Uterus (tissue), 4 donors: ENCODE measurements around the gene IRS2. TPM values are rescaled to one million over a fixed set of nuclear protein-coding genes. Genes with fewer than 3 reads are reported as not detected.
A peak's percentile ranks its signal among the peaks of the same experiment; 100 is the strongest.

Experiments
- DNase-seq, 2 donors: peaks; one replicate each; pipeline ENCODE4 v3.0.0-alpha.2; 2019 to 2020
- H3K27ac ChIP-seq, 2 donors: fragments of 200-600 bp; sonication (generic); 1 replicate in 1 of 2; 2 replicates in 1 of 2; pipeline ENCODE4 v1.5.1; 2016 to 2018
- H3K27me3 ChIP-seq, 2 donors: fragments of 200-600 bp; sonication (generic); one replicate each; pipeline ENCODE4 v1.5.1; 2018 to 2019; ENCODE audit warnings: control low read depth in 1 of 2
- H3K36me3 ChIP-seq, 2 donors: fragments of 200-600 bp; sonication (generic); one replicate each; pipeline ENCODE4 v1.5.1; 2019; ENCODE audit warnings: control low read depth in 1 of 2
- H3K4me1 ChIP-seq, 2 donors: fragments of 200-600 bp; sonication (generic); one replicate each; pipeline ENCODE4 v1.5.1; 2018 to 2019; ENCODE audit warnings: control low read depth in 1 of 2
- H3K4me3 ChIP-seq, 2 donors: fragments of 200-600 bp; sonication (generic); 1 replicate in 1 of 2; 2 replicates in 1 of 2; pipeline ENCODE4 v1.5.1; 2018 to 2019; ENCODE audit warnings: mild to moderate bottlenecking in 1 of 2
- H3K9me3 ChIP-seq, 2 donors: fragments of 200-600 bp; sonication (generic); one replicate each; pipeline ENCODE4 v1.5.1; 2019; ENCODE audit warnings: control low read depth in 1 of 2
- CTCF ChIP-seq, 4 experiments: fragments of 200-600 bp in 2 of 4; fragments of 450-650 bp in 2 of 4; sonication (generic) in 2 of 4; IDR thresholded peaks; one replicate each; pipeline ENCODE4 v1.5.1; 2016 to 2019; ENCODE audit warnings: antibody characterized with exemption in 4 of 4, mild to moderate bottlenecking in 2 of 4, moderate library complexity in 1 of 4
- POLR2A ChIP-seq, 2 donors: fragments of 450-650 bp; IDR thresholded peaks; one replicate each; pipeline ENCODE4 v1.6.1; 2016; ENCODE audit warnings: antibody characterized with exemption in 2 of 2, mild to moderate bottlenecking in 1 of 2, moderate library complexity in 1 of 2
- intact Hi-C: fragments of 100-400 bp; cut with DNase I; formaldehyde crosslinking; loops from one replicate; pipeline ENCODE4 v1.15.1; 2023; ENCODE audit warnings: low total_unique reads
- total RNA-seq, 4 donors: library from RNA; depleted of rRNA in 3 of 4; stranded (reverse); fragments of >200 nt in 3 of 4; gene quantifications; one replicate each; pipeline versions ENCODE4 v1.1.0 to v1.2.4, GENCODE V29; 2014 to 2023
- donor health status: DM: yes; HTN: yes; CAD: no.

Gene IRS2
- total RNA-seq, 4 donors from 2014 or later, result 6.5 to 20.3 (median 11.7) TPM

GRCh38 chr13:109746364-109746763 lies 40.0 kb downstream of the IRS2 start:
- Histone ChIP-seq H3K4me1 (no peaks in the 10 kb centered on the region), H3K36me3 (no peaks in the 10 kb centered on the region), H3K4me3 (no peak overlapping the region), H3K27me3 (no peaks in the 10 kb centered on the region), H3K27ac (no peak overlapping the region), H3K9me3 (no peaks in the 10 kb centered on the region)
- no peak for DNase-seq
- TF ChIP-seq POLR2A (IDR thresholded peaks at IDR 0.05) (no peak), CTCF (IDR thresholded peaks at IDR 0.05) (no peak)
- intact Hi-C loops, result no loop called here

- intact Hi-C loops, result no loop called here
- DNase-seq, result no peak
- TF ChIP-seq POLR2A (IDR thresholded peaks at IDR 0.05), result no peak
- TF ChIP-seq CTCF (IDR thresholded peaks at IDR 0.05), result no peak
Measured at GRCh38 chr13:109745702-109746101, 40.7 kb downstream of the IRS2 start.

GRCh38 chr13:109745060-109745459 lies 41.3 kb downstream of the IRS2 start:
- no peak for TF ChIP-seq POLR2A (IDR thresholded peaks at IDR 0.05)
- no peak for TF ChIP-seq CTCF (IDR thresholded peaks at IDR 0.05)
- Histone ChIP-seq H3K27me3 (no peaks in the 10 kb centered on the region), H3K4me3 (no peak overlapping the region), H3K9me3 (no peaks in the 10 kb centered on the region), H3K36me3 (no peaks in the 10 kb centered on the region), H3K4me1 (no peaks in the 10 kb centered on the region), H3K27ac (no peak overlapping the region)
- intact Hi-C loops, result no loop called here
- no peak for DNase-seq

More at GRCh38 chr13:109745702-109746101, 40.7 kb downstream of the IRS2 start:
- Histone ChIP-seq H3K9me3 (no peaks in the 10 kb centered on the region), H3K4me3 (no peak overlapping the region), H3K27ac (no peak overlapping the region), H3K27me3 (no peaks in the 10 kb centered on the region), H3K4me1 (no peaks in the 10 kb centered on the region), H3K36me3 (no peaks in the 10 kb centered on the region)

- TF ChIP-seq POLR2A (IDR thresholded peaks at IDR 0.05) (no peak), CTCF (IDR thresholded peaks at IDR 0.05) (no peak)
- H3K4me3 ChIP-seq, result no peak overlapping the region
- H3K9me3 ChIP-seq, result no peaks in the 10 kb centered on the region
- H3K36me3 ChIP-seq, result no peaks in the 10 kb centered on the region
- peak; percentile 67 to 80 for DNase-seq
- intact Hi-C loops, result no loop called here
- no peaks in the 10 kb centered on the region for H3K4me1 ChIP-seq
- H3K27ac ChIP-seq, result no peak overlapping the region
- H3K27me3 ChIP-seq, result no peaks in the 10 kb centered on the region
Measured at GRCh38 chr13:109744512-109745051, 41.8 kb downstream of the IRS2 start.

GRCh38 chr13:109743706-109744453 lies 42.5 kb downstream of the IRS2 start:
- peak; percentile 24 to 60 for DNase-seq
- intact Hi-C loops, result no loop called here
- H3K27me3 ChIP-seq, result no peaks in the 10 kb centered on the region
- no peak overlapping the region for H3K27ac ChIP-seq
- H3K4me3 ChIP-seq, result no peak overlapping the region
- TF ChIP-seq POLR2A (IDR thresholded peaks at IDR 0.05), result no peak
- TF ChIP-seq CTCF (IDR thresholded peaks at IDR 0.05), result no peak
- H3K9me3 ChIP-seq, result no peaks in the 10 kb centered on the region
- no peaks in the 10 kb centered on the region for H3K4me1 ChIP-seq
- no peaks in the 10 kb centered on the region for H3K36me3 ChIP-seq
